Vagina (tissue), 2 donors: ENCODE measurements around the gene UQCRH. TPM values are rescaled to one million over a fixed set of nuclear protein-coding genes. Genes with fewer than 3 reads are reported as not detected.
"Not testable (repeated sequence)": the region's sequence is repeated elsewhere in the genome, so short reads cannot be mapped to it uniquely, and the experiment has no call there.

Experiments used
- DNase-seq, 2 donors: peaks; one replicate each; pipeline ENCODE4 v3.0.0-alpha.2; 2017; ENCODE audit errors: extremely low spot score in 2 of 2
- H3K27ac ChIP-seq: fragments of 200-600 bp; sonication (generic); one replicate; pipeline ENCODE4 v1.5.1; 2019
- H3K27me3 ChIP-seq: fragments of 200-600 bp; sonication (generic); one replicate; pipeline ENCODE4 v1.5.1; 2019
- H3K36me3 ChIP-seq, 2 donors: fragments of 200-600 bp; sonication (generic); one replicate each; pipeline ENCODE4 v1.5.1; 2017 to 2019
- H3K4me1 ChIP-seq: fragments of 200-600 bp; sonication (generic); one replicate; pipeline ENCODE4 v1.5.1; 2019
- H3K4me3 ChIP-seq, 2 donors: fragments of 200-600 bp; sonication (generic); 1 replicate in 1 of 2; 2 replicates in 1 of 2; pipeline ENCODE4 v1.5.1; 2016 to 2019
- H3K9me3 ChIP-seq: fragments of 200-600 bp; sonication (generic); one replicate; pipeline ENCODE4 v1.5.1; 2019
- POLR2A ChIP-seq, 2 donors: fragments of 450-650 bp; IDR thresholded peaks; one replicate each; pipeline ENCODE4 v1.6.1; 2017; ENCODE audit warnings: antibody characterized with exemption in 2 of 2, mild to moderate bottlenecking in 2 of 2, moderate library complexity in 2 of 2
- POLR2AphosphoS5 ChIP-seq, 2 donors: sonication (generic); formaldehyde crosslinking; IDR thresholded peaks; one replicate each; pipeline ENCODE4 v1.9.0; 2017; ENCODE audit warnings: antibody characterized with exemption in 2 of 2, mild to moderate bottlenecking in 2 of 2, low read depth in 1 of 2; ENCODE audit not compliant: insufficient read depth in 1 of 2
- intact Hi-C: fragments of 100-400 bp; cut with DNase I; formaldehyde crosslinking; loops from one replicate; pipeline ENCODE4 v1.15.1; 2023
- total RNA-seq: library from RNA; depleted of rRNA; stranded (reverse); fragments of >200 nt; gene quantifications from one replicate; pipeline ENCODE4 v1.2.3, GENCODE V29; 2016
- TF ChIP-seq, protein P1 (sequence below), 3 experiments: fragments of 450-650 bp in 2 of 3; fragments of 200-600 bp in 1 of 3; sonication (generic) in 1 of 3; IDR thresholded peaks; one replicate each; pipeline ENCODE4 v1.5.1; 2017 to 2019; ENCODE audit warnings: antibody characterized with exemption in 3 of 3, mild to moderate bottlenecking in 2 of 3, moderate library complexity in 2 of 3

The UQCRH gene
- total RNA-seq, 1 donor from 2014 or later = 175 TPM

DNA sequence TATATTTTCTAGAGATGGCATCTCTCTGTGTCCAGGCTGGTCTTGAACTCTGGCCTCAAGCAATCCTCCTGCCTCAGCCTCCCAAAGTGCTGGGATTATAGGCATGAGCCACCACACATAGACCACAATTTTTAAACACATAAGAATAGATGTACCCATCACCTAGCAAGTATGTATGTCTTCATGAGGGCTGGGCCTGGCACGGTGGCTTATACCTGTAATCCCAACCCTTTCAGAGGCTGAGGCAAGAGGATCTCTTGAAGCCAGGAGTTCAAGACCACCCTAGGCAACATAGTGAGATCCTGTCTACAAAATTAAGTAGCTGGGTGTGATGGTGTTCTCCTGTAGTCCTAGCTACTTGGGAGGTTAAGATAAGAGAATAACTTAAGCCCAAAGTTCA, 13.8 kb downstream of the UQCRH start:
- no peaks in the 10 kb centered on the region for H3K27me3 ChIP-seq
- intact Hi-C loops = no loop called here
- no peak for DNase-seq
- H3K27ac ChIP-seq = no peak overlapping the region
- H3K4me1 ChIP-seq = no peaks in the 10 kb centered on the region
- H3K4me3 ChIP-seq = no peak overlapping the region
- peaks cover 0 to 46% of the 10 kb centered on the region in 2 donors for H3K36me3 ChIP-seq
- TF ChIP-seq, protein P1, sequence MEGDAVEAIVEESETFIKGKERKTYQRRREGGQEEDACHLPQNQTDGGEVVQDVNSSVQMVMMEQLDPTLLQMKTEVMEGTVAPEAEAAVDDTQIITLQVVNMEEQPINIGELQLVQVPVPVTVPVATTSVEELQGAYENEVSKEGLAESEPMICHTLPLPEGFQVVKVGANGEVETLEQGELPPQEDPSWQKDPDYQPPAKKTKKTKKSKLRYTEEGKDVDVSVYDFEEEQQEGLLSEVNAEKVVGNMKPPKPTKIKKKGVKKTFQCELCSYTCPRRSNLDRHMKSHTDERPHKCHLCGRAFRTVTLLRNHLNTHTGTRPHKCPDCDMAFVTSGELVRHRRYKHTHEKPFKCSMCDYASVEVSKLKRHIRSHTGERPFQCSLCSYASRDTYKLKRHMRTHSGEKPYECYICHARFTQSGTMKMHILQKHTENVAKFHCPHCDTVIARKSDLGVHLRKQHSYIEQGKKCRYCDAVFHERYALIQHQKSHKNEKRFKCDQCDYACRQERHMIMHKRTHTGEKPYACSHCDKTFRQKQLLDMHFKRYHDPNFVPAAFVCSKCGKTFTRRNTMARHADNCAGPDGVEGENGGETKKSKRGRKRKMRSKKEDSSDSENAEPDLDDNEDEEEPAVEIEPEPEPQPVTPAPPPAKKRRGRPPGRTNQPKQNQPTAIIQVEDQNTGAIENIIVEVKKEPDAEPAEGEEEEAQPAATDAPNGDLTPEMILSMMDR (IDR thresholded peaks at IDR 0.05) = no peak
- TF ChIP-seq POLR2A (IDR thresholded peaks at IDR 0.05) (no peak), POLR2AphosphoS5 (IDR thresholded peaks at IDR 0.05; ENCODE audit: insufficient read depth in 1 of 2, low read depth in 1 of 2) (no peak)
- no peaks in the 10 kb centered on the region for H3K9me3 ChIP-seq

DNA sequence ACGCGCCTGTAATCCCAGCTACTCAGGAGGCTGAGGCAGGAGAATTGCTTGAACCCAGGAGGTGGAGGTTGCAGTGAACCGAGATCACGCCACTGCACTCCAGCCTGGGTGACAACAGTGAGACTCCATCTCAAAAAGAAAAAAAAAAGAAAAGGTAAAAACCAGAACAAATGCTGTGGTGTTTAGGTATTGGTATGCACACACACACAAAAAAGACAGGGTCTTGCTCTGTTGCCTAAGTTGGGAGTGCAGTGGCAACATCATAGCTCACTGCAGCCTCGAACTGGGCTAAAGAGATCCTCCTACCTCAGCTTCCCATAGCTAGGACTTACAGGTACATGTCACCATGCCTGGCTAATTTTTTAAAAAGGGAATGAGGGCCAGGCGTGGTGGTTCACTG, 15.8 kb downstream of the UQCRH start:
- H3K4me3 ChIP-seq, H3K9me3 ChIP-seq, intact Hi-C loops, H3K27ac ChIP-seq, DNase-seq, H3K27me3 ChIP-seq, H3K4me1 ChIP-seq: not testable (repeated sequence)
- H3K36me3 ChIP-seq = peaks cover 0 to 26% of the 10 kb centered on the region in 2 donors

DNA sequence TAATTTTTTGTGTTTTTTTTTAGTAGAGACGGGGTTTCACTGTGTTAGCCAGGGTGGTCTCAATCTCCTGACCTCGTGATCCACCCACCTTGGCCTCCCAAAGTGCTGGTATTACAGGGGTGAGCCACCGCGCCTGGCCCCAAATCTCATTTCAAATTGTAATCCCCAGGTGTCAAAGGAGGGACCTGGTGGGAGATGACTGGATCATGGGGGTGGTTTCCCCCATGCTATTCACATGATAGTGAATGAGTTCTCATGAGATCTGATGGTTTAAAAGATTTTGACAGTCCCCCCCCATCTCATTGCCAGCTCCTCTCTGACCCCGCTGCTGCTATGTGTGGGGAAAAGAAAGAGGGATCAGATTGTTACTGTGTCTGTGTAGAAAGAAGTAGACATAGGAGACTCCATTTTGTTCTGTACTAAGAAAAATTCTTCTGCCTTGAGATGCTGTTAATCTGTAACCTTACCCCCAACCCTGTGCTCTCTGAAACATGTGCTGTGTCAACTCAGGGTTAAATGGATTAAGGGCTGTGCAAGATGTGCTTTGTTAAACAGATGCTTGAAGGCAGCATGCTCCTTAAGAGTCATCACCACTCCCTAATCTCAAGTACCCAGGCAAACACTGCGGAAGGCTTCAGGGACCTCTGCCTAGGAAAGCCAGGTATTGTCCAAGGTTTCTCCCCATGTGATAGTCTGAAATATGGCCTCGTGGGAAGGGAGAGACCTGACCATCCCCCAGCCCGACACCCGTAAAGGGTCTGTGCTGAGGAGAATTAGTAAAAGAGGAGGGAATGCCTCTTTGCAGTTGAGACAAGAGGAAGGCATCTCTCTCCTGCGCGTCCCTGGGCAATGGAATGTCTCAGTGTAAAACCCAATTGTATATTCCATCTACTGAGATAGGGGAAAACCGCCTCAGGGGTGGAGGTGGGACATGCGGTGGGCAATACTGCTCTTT, 16.7 kb downstream of the UQCRH start:
- H3K27me3 ChIP-seq, H3K4me3 ChIP-seq, H3K27ac ChIP-seq, H3K9me3 ChIP-seq, DNase-seq, H3K4me1 ChIP-seq, intact Hi-C loops: not testable (repeated sequence)
- peaks cover 0 to 22% of the 10 kb centered on the region in 2 donors for H3K36me3 ChIP-seq

DNA sequence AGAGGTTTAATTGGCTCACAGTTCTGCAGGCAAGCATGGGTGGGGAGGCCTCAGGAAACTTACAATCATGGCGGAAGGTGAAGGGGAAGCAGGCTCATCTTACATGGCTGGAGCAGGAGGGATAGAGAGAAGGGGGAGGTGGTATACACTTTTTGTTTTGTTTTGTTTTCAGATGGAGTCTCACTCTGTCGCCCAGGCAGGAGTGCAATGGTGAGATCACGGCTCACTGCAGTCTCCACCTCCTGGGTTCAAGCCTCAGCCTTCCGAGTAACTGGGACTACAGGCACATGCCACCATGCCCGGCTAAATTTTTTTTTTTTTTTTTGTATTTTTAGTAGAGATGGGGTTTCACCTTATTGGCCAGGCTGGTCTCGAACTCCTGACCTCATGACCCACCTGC, 18.7 kb downstream of the UQCRH start:
- H3K4me3 ChIP-seq, H3K27ac ChIP-seq, H3K4me1 ChIP-seq, H3K27me3 ChIP-seq, DNase-seq, intact Hi-C loops, H3K36me3 ChIP-seq, H3K9me3 ChIP-seq: not testable (repeated sequence)

DNA sequence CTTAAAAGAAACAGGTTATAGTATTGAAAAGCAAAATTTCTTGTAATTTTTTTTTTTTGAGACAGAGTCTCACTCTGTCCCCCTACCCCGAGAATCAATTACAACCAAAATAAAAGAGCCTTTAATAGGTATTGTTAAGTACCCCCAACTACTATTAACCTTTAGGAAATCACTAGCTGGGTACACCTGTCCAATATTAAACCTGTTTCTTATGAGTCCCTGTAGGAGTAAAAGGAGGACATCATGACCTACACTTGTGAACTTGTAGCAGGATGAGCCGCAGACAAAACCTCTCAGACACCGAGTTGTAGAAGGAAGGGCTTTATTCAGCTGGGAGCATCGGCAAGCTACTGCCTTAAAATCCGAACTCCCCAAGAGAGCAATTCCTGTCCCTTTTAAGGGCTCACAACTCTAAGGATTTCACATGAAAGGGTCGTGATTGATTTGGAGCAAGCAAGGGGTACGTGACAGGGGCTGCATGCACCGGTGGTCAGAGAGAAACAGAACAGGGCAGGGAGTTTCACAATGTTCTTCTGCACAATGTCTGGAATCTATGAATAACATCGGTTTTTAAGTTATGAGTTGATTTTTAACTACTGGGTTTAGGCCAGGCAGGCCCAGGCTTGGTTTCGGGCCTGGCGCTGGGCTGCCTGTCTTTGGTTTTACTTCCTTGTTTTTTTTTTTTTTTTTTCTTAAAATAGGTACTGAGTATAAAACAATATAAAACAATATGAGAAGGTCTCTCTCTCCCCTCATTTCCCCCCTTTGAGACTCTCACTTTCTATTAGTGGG, 22.0 kb downstream of the UQCRH start:
- H3K4me1 ChIP-seq, H3K27ac ChIP-seq, H3K27me3 ChIP-seq, H3K4me3 ChIP-seq, intact Hi-C loops, H3K9me3 ChIP-seq, H3K36me3 ChIP-seq, DNase-seq: not testable (repeated sequence)

DNA sequence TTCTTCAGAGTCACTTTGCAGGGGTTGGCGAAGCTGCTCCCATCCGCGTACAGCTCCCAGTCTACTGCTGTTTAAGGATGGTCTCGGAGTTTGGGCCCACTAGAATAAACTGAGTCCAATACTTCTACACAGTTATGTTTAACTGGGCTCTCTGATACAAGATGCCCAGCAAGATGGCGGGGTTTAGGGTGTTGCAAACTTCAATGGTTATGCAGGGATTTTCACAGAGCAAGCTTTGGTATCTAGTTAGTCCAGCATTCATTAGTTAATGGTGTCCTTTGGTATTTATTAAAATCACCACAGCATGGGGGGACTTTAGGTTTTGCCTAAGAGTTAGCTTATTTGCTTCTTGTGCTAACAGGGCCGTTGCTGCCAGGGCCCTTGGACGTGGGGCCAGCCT, 24.7 kb downstream of the UQCRH start:
- DNase-seq, H3K4me1 ChIP-seq, H3K27me3 ChIP-seq, H3K27ac ChIP-seq, intact Hi-C loops, H3K36me3 ChIP-seq, H3K4me3 ChIP-seq, H3K9me3 ChIP-seq: not testable (repeated sequence)

DNA sequence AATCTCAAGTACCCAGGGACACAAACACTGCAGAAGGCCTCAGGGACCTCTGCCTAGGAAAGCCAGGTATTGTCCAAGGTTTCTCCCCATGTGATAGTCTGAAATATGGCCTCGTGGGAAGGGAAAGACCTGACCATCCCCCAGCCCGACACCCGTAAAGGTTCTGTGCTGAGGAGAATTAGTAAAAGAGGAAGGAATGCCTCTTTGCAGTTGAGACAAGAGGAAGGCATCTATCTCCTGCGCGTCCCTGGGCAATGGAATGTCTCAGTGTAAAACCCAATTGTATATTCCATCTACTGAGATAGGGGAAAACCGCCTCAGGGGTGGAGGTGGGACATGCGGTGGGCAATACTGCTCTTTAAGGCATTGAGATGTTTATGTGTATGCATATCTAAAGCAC, 26.3 kb downstream of the UQCRH start:
- H3K9me3 ChIP-seq, H3K27me3 ChIP-seq, DNase-seq, H3K4me3 ChIP-seq, H3K4me1 ChIP-seq, H3K36me3 ChIP-seq, intact Hi-C loops, H3K27ac ChIP-seq: not testable (repeated sequence)

DNA sequence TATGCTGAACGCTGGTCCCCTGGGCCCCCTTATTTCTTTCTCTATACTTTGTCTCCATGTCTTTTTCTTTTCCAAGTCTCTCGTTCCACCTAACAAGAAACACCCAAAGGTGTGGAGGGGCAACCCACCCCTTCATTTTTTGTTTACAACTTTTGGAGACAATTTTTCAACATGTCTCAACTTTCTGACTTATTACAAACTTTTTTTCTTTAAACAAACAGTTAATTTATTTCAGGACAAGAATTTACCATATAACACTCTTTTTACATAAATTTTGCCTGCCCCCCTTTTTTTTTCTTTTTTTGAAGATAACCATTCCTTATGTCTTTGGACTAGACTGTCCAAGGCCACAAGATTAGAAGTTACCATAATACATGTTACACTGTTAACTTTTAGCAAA, 26.9 kb downstream of the UQCRH start:
- DNase-seq, H3K4me1 ChIP-seq, H3K36me3 ChIP-seq, H3K27ac ChIP-seq, intact Hi-C loops, H3K27me3 ChIP-seq, H3K4me3 ChIP-seq, H3K9me3 ChIP-seq: not testable (repeated sequence)

DNA sequence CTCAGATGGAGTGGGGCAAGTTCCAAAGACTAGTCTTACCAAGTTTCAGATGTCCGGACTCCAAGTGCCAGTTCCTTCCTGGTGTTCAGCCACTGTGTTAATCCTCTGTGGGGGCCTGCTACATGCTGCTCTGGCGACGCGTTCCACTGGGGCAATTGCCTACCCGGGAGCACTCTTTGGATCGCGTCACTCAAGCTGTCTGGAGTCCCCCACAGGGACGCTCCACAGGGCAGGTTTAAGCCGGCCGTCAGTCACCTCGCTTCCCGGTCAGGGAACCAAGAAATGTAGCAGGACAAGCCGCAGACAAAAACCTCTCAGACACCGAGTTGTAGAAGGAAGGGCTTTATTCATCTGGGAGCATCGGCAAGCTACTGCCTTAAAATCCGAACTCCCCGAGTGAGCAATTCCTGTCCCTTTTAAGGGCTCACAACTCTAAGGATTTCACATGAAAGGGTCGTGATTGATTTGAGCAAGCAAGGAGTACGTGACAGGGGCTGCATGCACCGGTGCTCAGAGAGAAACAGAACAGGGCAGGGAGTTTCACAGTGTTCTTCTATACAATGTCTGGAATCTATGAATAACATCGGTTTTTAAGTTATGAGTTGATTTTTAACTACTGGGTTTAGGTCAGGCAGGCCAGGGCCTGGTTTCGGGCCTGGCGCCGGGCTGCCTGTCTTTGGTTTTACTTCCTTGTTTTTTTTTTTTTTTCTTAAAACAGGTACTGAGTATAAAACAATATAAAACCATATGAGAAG, 28.5 kb downstream of the UQCRH start:
- H3K4me3 ChIP-seq, H3K4me1 ChIP-seq, H3K36me3 ChIP-seq, intact Hi-C loops, DNase-seq, H3K27me3 ChIP-seq, H3K27ac ChIP-seq, H3K9me3 ChIP-seq: not testable (repeated sequence)
